Lower leg skin (tissue), 3 donors: ENCODE measurements around the gene FSD2.

Experiments used
- CTCF ChIP-seq, 3 donors: fragments of 450-650 bp; IDR thresholded peaks; one replicate each; pipeline ENCODE4 v1.5.1; 2016; ENCODE audit warnings: antibody characterized with exemption in 3 of 3, mild to moderate bottlenecking in 3 of 3, moderate library complexity in 2 of 3
- POLR2A ChIP-seq, 2 donors: fragments of 450-650 bp; IDR thresholded peaks; one replicate each; pipeline ENCODE4 v1.6.1; 2016 to 2017; ENCODE audit warnings: antibody characterized with exemption in 2 of 2, mild to moderate bottlenecking in 1 of 2, moderate library complexity in 1 of 2

- TF ChIP-seq CTCF (IDR thresholded peaks at IDR 0.05) (no peak), POLR2A (IDR thresholded peaks at IDR 0.05) (no peak)
Observed at GRCh38 chr15:82845686-82846085, 39.8 kb upstream of the FSD2 start.
